Colonic mucosa (tissue), 4 donors: Measurements from ENCODE around the gene MYL5. TPM values are rescaled to one million over a fixed set of nuclear protein-coding genes. Genes with fewer than 3 reads are reported as not detected.

Experiments used
- DNase-seq: peaks from one replicate; pipeline ENCODE4 v3.0.0-alpha.2; 2020
- H3K27ac ChIP-seq: fragments of 200-600 bp; one replicate; pipeline ENCODE4 v1.8.0; 2021
- H3K27me3 ChIP-seq: fragments of 200-600 bp; one replicate; pipeline ENCODE4 v1.8.0; 2021
- H3K36me3 ChIP-seq: fragments of 200-600 bp; one replicate; pipeline ENCODE4 v1.8.0; 2021
- H3K4me1 ChIP-seq: fragments of 200-600 bp; one replicate; pipeline ENCODE4 v1.8.0; 2021; ENCODE audit warnings: mild to moderate bottlenecking
- H3K4me3 ChIP-seq: fragments of 200-600 bp; one replicate; pipeline ENCODE4 v1.8.0; 2021
- H3K9ac ChIP-seq, 2 donors: one replicate each; pipeline ENCODE4 v1.7.0; 2013; ENCODE audit warnings: control low read depth in 2 of 2, low read depth in 2 of 2, low read length in 2 of 2
- H3K9me3 ChIP-seq: fragments of 200-600 bp; one replicate; pipeline ENCODE4 v1.8.0; 2021
- intact Hi-C: fragments of 100-400 bp; cut with DNase I; formaldehyde crosslinking; loops from one replicate; pipeline ENCODE4 v1.14.1; 2022
- total RNA-seq, 2 donors: library from RNA; stranded (reverse); fragmentation: NEBNext Ultra II Directional in 1 of 2; extraction: Animal tissue kit (Norgen Biotek cat#: 25700) in 1 of 2; gene quantifications; one replicate each; pipeline ENCODE4 v1.2.1, GENCODE V29; 2021
- TF ChIP-seq, protein P1 (sequence below): fragments of 200-600 bp; IDR thresholded peaks from one replicate; pipeline ENCODE4 v1.8.0; 2022; ENCODE audit warnings: antibody characterized with exemption, mild to moderate bottlenecking
- donor health status: healthy.
- donor health status: DM: no; HTN: no; CAD: no.
- donor health status: DM: no; HTN: no; CAD: no.

MYL5 gene
- total RNA-seq, 2 donors from 2014 or later = 17.3 to 53.6 TPM

DNA sequence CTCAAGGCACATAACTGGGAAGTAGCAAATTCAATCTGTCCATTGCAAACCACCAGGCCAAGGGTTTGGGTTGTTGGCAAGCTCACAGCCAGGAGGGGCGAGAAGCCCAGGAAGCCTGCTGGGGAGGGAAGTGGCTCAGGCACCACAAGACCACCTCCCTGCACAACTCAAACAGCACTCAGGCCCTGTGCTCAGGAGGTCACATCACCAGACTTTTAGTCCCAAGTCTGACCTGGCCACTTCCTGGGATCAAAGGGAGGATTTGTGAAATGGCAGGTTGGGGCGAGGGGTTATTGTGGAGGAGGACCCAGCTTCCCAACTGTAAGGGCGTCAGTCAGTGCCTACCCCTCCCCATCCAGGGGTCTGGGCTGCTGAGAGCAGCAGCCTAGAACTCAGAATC is 2.6 kb upstream of the MYL5 start:
- H3K27ac ChIP-seq = no peak overlapping the region
- H3K4me3 ChIP-seq = no peak overlapping the region
- no peaks in the 10 kb centered on the region for H3K27me3 ChIP-seq
- H3K9ac ChIP-seq = no peak overlapping the region
- peaks cover 6% of the 10 kb centered on the region for H3K36me3 ChIP-seq
- no peaks in the 10 kb centered on the region for H3K4me1 ChIP-seq
- intact Hi-C loops = no loop called here
- no peaks in the 10 kb centered on the region for H3K9me3 ChIP-seq
- TF ChIP-seq, protein P1, sequence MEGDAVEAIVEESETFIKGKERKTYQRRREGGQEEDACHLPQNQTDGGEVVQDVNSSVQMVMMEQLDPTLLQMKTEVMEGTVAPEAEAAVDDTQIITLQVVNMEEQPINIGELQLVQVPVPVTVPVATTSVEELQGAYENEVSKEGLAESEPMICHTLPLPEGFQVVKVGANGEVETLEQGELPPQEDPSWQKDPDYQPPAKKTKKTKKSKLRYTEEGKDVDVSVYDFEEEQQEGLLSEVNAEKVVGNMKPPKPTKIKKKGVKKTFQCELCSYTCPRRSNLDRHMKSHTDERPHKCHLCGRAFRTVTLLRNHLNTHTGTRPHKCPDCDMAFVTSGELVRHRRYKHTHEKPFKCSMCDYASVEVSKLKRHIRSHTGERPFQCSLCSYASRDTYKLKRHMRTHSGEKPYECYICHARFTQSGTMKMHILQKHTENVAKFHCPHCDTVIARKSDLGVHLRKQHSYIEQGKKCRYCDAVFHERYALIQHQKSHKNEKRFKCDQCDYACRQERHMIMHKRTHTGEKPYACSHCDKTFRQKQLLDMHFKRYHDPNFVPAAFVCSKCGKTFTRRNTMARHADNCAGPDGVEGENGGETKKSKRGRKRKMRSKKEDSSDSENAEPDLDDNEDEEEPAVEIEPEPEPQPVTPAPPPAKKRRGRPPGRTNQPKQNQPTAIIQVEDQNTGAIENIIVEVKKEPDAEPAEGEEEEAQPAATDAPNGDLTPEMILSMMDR = no peak
- DNase-seq = no peak

DNA sequence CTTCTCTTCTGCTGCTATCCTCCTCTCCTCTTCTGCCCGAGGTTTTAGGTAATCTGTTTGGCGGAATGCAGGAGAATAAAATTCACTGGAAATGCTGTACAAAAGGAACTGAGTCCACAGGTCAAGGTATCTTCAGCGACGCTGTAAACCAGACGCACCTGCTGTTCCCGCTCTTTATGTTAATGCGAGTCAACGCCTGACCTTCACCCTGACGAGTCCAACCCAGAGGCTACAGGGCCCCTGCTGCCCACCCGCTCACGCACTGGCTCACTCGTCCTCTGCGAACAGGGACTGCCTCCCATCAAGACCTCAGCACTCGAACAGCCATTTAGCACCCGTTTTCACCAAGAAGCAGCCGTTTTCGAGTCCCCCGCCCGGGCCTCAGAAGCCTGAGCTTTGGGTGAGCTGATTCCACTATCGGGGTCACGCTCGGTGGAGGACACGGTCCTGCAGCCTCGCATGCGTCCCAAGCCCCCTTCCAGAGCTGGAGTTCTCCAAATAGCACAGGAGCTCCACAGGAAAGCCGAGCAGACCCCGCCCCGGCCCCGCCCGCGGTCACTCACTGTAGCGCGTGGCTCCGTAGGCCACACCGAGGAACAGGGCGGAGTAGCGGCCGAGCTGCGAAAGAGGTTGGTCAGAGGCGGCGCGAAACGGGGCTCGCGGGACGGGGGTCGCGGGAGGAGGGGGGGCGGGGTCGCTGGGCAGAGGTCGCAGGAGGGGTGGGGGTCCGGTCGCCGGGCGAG is 822 bp upstream of the MYL5 start:
- H3K27me3 ChIP-seq = no peaks in the 10 kb centered on the region
- H3K36me3 ChIP-seq = peaks cover 6% of the 10 kb centered on the region
- peak overlapping the region; percentile 93 for H3K4me3 ChIP-seq
- TF ChIP-seq, protein P1 = no peak
- no peaks in the 10 kb centered on the region for H3K4me1 ChIP-seq
- peak; percentile 76 for DNase-seq
- peak overlapping the region; percentile 72 to 81 for H3K9ac ChIP-seq
- H3K27ac ChIP-seq = peak overlapping the region; percentile 95
- H3K9me3 ChIP-seq = no peaks in the 10 kb centered on the region
- intact Hi-C loops = no loop called here

DNA sequence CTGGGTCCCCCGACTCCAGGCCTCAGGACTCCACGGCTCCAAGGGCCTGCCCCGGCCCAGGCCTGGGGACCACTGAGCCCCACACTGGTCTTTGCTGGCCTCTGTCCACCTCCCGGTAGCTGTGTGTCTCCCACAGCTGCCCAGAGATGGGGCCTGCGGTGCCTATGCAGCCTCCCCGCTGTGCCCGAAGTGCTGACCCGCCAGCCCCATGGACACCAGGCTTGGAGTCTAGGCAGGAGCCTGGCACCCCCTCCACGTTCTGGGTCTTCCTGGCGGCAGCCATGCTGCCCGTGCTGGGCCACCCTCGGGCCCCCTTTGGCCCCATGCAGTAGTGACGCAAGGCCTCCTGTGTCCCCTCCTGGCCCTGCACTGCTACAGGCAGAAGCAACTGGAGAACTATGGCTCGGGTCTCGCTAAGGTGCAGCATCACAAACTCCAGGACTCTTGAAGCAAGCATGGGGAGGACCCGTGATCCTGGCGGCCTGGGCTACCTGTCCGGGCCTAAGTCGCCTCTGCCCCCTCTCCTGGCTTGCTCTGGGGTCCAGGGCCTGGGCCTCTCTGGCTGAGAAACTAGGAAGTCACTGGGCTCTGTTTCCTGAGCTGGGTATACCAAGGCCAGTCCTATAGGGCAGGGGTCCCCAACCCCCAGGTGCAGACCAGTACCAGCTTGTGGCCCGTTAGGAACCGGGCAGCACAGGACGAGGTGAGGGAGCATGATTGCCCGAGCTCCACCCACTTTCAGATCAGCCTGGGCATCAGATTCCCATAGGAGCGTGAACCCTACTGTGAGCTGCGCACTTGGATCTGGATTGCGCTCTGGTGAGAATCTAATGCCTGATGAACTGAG is 917 bp downstream of the MYL5 start:
- Histone ChIP-seq H3K4me1 (no peaks in the 10 kb centered on the region), H3K9me3 (no peaks in the 10 kb centered on the region), H3K4me3 (peak overlapping the region; percentile 93), H3K27me3 (no peaks in the 10 kb centered on the region), H3K27ac (peak overlapping the region; percentile 95), H3K36me3 (peaks cover 6% of the 10 kb centered on the region), H3K9ac (peak overlapping the region; percentile 91 to 99)
- intact Hi-C loops = no loop called here
- TF ChIP-seq, protein P1 = no peak
- DNase-seq = no peak

DNA sequence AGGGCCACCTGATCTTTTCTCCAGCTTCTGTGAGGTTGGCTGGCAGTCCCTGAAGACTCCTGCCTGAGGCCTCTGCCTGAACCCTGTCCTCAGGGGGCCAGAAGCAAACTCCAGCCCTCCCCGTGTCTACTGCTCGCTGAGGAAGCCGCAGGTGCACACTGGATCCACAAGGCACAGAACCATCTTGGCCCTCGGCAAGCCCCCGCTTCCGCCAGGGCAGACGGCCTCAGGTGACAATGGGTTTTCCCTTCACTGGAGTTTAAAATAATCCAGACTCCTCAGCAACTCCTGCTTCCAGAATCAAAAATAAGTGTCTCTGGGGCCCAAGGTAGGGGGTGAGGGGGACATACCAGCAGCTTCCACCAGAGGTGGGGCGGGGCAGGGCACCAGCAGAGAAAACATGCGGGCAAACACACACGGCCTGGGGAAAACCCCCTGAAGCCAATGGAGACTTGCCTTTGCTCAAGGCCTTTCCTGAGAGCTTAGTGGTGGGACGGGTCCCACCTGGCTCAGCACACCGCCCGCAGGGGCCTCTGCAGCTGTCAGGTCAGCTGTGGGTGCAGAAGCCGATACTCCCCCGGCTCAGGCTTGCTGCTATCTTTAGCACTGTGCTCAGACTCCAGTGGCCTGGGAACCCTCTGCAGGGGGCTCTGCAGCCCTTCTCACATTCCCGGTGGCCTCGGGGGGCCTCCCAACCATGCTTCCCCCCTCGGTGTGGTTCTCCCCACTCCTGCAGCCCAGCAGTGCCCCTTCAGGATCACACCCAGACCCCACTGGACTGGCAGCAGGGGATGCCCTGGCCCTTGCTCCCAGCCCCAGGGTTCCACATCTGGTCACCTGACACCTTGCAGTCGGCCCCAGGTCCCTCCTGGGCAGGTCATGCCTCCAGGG is 1.9 kb downstream of the MYL5 start:
- Histone ChIP-seq H3K27me3 (no peaks in the 10 kb centered on the region), H3K4me1 (no peaks in the 10 kb centered on the region), H3K4me3 (no peak overlapping the region), H3K9me3 (no peaks in the 10 kb centered on the region), H3K27ac (no peak overlapping the region), H3K9ac (no peak overlapping the region), H3K36me3 (no peaks in the 10 kb centered on the region)
- TF ChIP-seq, protein P1 = no peak
- no peak for DNase-seq
- intact Hi-C loops = no loop called here

DNA sequence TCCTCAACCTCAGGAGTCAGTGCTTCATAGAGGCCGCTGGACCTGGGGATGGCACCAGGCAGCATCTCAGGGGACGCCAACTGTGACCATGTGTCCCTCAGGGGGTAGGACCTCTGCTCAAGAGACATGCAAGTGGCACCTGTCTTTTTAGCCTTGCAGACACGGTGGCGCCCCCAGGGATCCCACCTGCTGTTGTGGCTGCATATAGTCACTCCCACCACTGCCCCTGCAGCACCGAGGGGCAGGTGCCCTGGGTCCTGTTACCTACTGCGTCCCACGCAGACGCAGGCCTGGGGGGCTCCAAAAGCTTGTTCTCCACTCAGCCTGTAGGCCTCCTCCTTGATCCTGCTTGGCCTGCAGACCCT is 2.5 kb downstream of the MYL5 start:
- intact Hi-C loops = no loop called here
- no peak overlapping the region for H3K27ac ChIP-seq

More for the DNA sequence above, 2.5 kb downstream of the MYL5 start:
- no peaks in the 10 kb centered on the region for H3K9me3 ChIP-seq
- TF ChIP-seq, protein P1 = no peak
- no peak for DNase-seq
- no peaks in the 10 kb centered on the region for H3K4me1 ChIP-seq
- H3K9ac ChIP-seq = no peak overlapping the region
- no peak overlapping the region for H3K4me3 ChIP-seq
- no peaks in the 10 kb centered on the region for H3K36me3 ChIP-seq
- H3K27me3 ChIP-seq = no peaks in the 10 kb centered on the region
